Measurements from ENCODE around the gene FAM20B.
A peak's percentile ranks its signal among the peaks of the same experiment; 100 is the strongest.

The FAM20B gene

GRCh38 chr1:179053486-179053885 lies 27.8 kb downstream of the FAM20B start:
- DNase-seq = no peak

GRCh38 chr1:179055937-179056336 lies 30.2 kb downstream of the FAM20B start:
- no peak for DNase-seq

- no peak for DNase-seq
Measured at GRCh38 chr1:179058487-179059483, 33.1 kb downstream of the FAM20B start.

- no peak for DNase-seq
Measured at GRCh38 chr1:179061360-179062282, 35.9 kb downstream of the FAM20B start.

- no peak for DNase-seq
Measured at GRCh38 chr1:179066471-179066870, 40.8 kb downstream of the FAM20B start.

- no peak for DNase-seq
Measured at GRCh38 chr1:179077396-179077795, 51.7 kb downstream of the FAM20B start.

- peak; percentile 20 to 53 for DNase-seq
Measured at GRCh38 chr1:179079113-179079761, 53.5 kb downstream of the FAM20B start.

GRCh38 chr1:179080866-179081686 lies 55.4 kb downstream of the FAM20B start:
- DNase-seq = no peak

- peak; percentile 39 to 47 for DNase-seq
Measured at GRCh38 chr1:179081687-179082332, 56.1 kb downstream of the FAM20B start, which contains the start of gene TOR3A. Gene TOR3A, plus strand, starts transcription at chr1:179082070. Its CDS starts 59 bp downstream, at chr1:179082129.

GRCh38 chr1:179082333-179082998 lies 56.8 kb downstream of the FAM20B start:
- no peak for DNase-seq

- no peak for DNase-seq
Measured at GRCh38 chr1:179082999-179083335, 57.3 kb downstream of the FAM20B start.

GRCh38 chr1:179083533-179083932 lies 57.8 kb downstream of the FAM20B start:
- no peak for DNase-seq

- no peak for DNase-seq
Measured at GRCh38 chr1:179087665-179088064, 62.0 kb downstream of the FAM20B start.

- DNase-seq = no peak
Measured at GRCh38 chr1:179089827-179090482, 64.3 kb downstream of the FAM20B start.

GRCh38 chr1:179090522-179090921 lies 64.8 kb downstream of the FAM20B start:
- DNase-seq = no peak

GRCh38 chr1:179090923-179091322 lies 65.2 kb downstream of the FAM20B start:
- DNase-seq = no peak

- DNase-seq = no peak
Measured at GRCh38 chr1:179091691-179092165, 66.0 kb downstream of the FAM20B start.

- DNase-seq = no peak
Measured at GRCh38 chr1:179092896-179093461, 67.3 kb downstream of the FAM20B start.

GRCh38 chr1:179094818-179095217 lies 69.1 kb downstream of the FAM20B start:
- no peak for DNase-seq

GRCh38 chr1:179095377-179095776 lies 69.7 kb downstream of the FAM20B start:
- no peak for DNase-seq
